Adrenal gland (tissue), 5 donors: ENCODE data around the gene ITGBL1.

Source experiments
- POLR2A ChIP-seq, 2 donors: fragments of 450-650 bp; IDR thresholded peaks; one replicate each; pipeline ENCODE4 v1.6.1; 2017; ENCODE audit warnings: antibody characterized with exemption in 2 of 2, mild to moderate bottlenecking in 2 of 2, moderate library complexity in 1 of 2
- TF ChIP-seq, protein P1 (sequence below), 6 experiments: fragments of 450-650 bp in 4 of 6; fragments of 200-600 bp in 2 of 6; sonication (generic) in 1 of 6; IDR thresholded peaks; 1 replicate in 5 of 6; 2 replicates in 1 of 6; pipeline versions ENCODE4 v1.5.1 to v1.8.0; 2016 to 2021; ENCODE audit warnings: antibody characterized with exemption in 6 of 6, mild to moderate bottlenecking in 2 of 6, moderate library complexity in 1 of 6
- donor health status: DM: no; HTN: no; CAD: no.

- TF ChIP-seq, protein P1, sequence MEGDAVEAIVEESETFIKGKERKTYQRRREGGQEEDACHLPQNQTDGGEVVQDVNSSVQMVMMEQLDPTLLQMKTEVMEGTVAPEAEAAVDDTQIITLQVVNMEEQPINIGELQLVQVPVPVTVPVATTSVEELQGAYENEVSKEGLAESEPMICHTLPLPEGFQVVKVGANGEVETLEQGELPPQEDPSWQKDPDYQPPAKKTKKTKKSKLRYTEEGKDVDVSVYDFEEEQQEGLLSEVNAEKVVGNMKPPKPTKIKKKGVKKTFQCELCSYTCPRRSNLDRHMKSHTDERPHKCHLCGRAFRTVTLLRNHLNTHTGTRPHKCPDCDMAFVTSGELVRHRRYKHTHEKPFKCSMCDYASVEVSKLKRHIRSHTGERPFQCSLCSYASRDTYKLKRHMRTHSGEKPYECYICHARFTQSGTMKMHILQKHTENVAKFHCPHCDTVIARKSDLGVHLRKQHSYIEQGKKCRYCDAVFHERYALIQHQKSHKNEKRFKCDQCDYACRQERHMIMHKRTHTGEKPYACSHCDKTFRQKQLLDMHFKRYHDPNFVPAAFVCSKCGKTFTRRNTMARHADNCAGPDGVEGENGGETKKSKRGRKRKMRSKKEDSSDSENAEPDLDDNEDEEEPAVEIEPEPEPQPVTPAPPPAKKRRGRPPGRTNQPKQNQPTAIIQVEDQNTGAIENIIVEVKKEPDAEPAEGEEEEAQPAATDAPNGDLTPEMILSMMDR (IDR thresholded peaks at IDR 0.05): no peak
- TF ChIP-seq POLR2A (IDR thresholded peaks at IDR 0.05): no peak
Observed at GRCh38 chr13:101631395-101631794, 178.9 kb downstream of the ITGBL1 start.
